GM04504 (cell line): ENCODE data around the gene SNX2.
"Not testable (repeated sequence)": the region's sequence is repeated elsewhere in the genome, so short reads cannot be mapped to it uniquely, and the experiment has no call there.

Experiments
- DNase-seq: peaks from one replicate; pipeline ENCODE4 v3.0.0-alpha.2; 2012; ENCODE audit warnings: low read depth

Gene SNX2, protein sequence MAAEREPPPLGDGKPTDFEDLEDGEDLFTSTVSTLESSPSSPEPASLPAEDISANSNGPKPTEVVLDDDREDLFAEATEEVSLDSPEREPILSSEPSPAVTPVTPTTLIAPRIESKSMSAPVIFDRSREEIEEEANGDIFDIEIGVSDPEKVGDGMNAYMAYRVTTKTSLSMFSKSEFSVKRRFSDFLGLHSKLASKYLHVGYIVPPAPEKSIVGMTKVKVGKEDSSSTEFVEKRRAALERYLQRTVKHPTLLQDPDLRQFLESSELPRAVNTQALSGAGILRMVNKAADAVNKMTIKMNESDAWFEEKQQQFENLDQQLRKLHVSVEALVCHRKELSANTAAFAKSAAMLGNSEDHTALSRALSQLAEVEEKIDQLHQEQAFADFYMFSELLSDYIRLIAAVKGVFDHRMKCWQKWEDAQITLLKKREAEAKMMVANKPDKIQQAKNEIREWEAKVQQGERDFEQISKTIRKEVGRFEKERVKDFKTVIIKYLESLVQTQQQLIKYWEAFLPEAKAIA

DNA sequence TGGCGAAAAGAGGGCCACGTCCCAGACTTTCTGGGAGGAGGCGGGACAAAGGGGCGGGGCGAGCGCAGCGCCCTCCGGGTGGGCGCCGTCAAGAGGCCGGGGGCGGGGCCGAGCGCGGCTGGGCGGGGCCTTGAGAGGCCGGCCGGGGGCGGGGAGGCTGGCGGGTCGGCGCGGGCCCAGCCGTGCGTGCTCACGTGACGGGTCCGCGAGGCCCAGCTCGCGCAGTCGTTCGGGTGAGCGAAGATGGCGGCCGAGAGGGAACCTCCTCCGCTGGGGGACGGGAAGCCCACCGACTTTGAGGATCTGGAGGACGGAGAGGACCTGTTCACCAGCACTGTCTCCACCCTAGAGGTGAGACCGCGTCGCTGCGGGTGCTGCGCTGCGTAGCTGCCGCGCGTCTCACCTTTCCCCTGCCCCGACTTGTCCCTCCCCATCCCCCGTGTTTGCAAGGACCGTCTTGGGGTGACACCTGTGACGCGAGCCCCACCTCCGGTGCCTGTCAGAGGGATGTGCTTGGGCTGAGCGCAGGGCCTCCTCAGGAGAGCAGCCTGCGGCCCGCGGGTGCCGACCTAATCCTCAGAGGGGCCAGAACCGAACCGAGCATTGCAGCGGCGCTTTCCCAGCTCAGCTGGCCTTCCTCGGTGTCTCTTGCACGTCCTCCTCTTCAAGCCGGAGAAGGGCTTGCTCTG lies at the start of gene SNX2:
SNX2 (plus strand) TSS at position 220 of the 689 bp plus-strand sequence; CDS start at position 244, 24 bp downstream.
- DNase-seq = peak; percentile 63

DNA sequence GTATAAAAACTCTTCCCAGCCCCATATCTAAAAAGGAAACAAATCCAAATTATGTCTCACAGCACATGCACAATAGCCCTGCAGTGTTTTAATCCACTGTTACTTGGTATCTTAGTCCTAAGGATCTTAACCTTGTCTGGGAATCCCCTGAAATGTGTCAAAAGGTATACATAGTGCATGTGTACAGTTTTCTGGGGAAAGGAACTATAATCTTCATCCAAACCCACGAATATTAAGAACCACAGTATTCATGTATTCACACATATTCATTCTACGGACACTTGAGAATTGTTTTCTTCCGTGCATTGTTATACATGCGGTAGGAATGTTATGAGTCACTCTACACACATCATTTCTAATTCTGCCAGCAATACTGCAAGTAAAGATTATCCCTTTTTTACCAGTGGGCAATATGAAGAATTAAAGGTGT lies 47.8 kb upstream of the SNX2 start:
- peak; percentile 21 for DNase-seq

DNA sequence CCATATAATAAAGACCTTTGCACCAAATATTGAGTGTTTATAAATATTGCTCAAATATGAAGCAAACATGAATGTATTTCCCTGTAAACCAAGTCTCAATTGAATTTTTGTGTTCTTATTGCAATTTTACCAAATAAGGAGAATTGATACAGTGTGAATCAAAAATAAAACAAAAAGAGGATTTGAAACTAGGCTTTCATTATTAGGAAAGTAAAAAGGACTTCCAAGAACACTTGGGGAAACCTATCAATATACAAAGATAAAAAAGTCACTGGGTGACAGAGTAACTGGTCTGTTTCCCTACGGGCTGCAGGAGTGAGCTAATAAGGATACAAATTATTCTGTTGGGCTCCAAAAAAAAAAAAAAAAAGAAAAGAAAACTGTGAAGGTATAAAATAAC lies 44.8 kb upstream of the SNX2 start:
- DNase-seq = no peak

DNA sequence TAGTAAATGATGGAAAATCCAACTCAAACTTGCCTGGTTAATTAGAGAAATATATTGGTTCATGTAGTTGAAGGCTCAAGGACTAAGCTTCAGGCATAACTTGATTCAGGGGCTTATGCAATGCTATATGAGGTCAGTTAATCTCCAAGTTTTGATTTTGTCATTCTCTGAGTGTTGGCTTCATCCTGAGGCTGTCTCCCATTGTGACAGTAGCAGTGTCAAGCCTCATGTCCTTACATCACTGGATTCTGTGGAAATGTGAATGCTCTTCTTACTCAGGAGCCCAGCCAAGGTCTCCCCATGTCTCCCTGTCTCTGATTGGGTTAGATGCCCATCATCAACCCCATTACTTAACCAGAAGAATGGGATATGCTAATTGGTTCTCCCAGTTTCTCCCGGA lies 44.4 kb upstream of the SNX2 start:
- DNase-seq = no peak

DNA sequence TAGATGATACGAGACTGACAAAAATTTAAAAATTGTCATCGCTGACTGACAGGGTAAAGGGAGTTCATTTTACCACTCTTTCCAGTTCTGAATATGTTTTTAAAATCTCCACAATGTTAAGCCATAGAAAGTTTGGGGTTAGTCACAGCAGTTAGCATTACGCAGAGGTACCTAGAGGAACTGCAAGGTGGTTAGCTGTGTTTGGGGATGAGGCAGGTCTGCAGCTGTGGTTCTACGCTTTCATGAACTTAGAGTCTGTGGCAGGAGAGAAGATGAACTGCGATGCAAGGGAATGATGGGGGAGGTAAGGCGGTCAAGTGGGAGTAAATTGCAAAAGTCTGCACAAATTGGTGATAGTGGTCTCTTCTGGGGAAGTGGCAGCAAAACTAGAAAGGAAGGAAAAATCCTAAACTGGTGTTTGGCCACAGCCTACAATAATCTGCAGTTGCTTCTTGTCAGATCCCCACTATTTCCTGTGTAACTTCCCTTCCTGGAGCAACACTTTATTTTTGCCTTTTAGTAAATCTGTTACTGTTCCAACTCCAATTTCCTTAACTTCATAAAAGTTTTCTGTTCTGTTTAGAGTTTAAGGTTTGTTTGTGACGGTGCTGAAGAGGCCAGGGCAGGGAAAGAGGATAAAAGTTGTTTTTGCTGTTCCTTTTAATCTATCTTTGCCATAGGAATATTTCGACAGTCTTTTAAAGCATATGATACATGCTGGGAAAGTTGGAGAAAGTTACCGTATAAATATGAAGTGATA lies 38.6 kb upstream of the SNX2 start:
- DNase-seq = no peak

DNA sequence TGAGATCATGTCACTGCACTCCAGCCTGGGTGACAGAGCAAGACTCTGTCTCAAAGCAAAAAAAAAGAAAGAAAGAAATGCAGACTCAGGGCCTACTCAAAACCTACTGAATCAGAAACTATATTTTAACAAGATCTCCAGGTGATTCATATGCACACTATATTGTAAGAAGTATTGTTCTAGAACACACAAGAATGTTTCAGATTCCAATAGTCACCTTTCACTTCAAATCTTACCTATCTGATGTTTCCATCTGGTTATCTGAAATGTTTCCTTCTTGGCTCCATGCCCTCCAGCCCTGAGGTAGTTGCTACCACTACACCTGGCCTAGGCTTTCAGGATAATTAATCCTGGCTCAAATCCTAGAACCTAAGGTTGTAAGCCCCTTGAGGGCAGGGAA lies 36.8 kb upstream of the SNX2 start:
- no peak for DNase-seq

DNA sequence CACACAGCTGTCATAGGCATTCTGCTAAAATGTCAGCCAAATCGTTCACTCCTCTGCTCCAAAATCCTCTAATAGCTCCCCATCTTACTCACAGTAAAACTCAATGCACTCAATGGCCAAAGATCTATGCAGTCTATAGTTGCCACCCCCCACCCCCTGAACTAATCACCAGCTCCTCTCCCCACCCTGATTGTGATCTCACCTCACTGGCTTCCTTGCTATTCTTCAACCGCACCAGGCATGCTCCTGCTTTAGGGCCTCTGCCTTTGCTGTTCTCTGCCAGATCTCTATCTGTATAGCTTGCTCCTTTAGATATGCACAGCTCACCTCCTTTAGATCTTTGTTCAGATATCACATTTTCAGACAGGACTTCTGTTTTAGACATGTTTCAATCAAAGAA lies 33.2 kb upstream of the SNX2 start:
- DNase-seq = no peak

DNA sequence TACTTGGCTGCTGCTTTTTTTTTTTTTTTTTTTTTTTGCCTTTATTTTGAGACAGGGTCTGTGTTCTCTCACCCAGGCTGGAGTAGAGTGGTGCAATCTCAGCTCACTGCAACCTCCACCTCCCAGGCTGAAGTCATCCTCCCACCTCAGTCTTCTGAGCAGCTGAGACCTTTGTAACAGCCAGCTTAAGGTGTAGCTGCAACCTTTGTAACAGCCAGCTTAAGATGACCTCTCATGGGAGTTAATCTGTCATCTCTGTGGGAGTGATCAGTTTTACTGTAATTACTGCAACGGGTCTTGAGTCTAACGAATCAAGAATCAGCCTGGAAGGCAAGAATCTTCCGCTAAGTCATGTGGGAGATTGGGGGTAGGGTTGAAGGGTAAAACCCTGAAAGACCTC lies 31.6 kb upstream of the SNX2 start:
- DNase-seq = no peak

DNA sequence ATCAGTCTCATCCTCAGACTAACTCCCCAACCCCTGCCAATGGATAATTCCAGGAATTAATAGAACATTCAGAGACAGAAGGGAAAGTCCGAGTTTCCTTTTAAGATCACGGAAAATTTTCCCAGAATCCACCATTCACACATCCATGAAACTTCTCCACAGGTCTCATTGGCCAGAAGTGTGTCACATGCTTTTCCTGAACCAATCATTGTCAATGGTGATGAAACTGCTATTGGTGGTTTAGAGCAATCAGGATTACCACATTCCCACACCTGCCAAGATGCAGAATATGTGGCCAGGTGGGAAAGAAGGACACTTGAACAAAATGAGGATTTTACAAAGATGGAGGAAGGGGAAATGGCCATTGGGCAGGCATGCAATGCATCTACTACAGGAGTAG lies 29.3 kb upstream of the SNX2 start:
- DNase-seq = no peak

DNA sequence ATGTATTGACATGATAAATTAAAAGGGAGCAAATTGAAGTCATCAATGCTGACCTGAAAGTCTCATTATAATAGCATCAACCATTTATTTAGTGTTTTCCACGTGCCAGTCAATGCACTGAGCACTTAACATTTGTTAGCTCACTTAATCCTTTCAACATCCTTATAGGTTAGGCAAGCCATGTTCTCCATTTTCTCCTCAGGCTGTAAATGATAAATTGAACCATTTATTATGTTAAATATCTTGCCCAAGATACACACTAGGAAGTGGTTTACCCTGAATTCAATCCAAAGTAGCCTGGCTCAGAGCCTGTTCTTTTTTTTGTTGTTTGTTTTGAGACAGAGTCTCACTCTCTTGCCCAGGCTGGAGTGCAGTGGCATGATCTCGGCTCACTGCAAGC lies 25.0 kb upstream of the SNX2 start:
- DNase-seq = no peak

DNA sequence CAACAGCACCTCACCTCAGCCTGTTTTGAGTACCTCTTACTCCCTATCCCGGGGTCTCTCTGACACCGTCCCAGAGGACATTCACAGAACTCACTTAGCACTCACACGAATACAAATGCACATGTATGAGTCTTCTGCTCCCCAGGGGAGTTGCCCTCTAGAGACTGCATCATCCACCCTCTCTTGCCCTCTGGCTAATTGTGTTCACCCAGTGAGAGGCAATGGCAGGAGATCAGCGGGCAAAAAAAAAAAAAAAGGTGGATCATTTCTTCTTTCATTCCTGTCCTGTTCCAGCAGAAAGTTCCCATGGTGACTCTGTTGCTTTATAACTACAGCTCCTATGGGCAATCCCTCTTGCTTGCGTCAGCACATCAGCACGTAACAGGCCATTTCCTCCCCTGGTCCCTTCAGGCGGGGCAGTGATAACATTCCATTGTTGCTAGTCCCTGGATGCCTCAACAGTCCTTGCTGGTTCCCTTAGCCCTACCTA lies 23.5 kb upstream of the SNX2 start:
- DNase-seq = no peak

DNA sequence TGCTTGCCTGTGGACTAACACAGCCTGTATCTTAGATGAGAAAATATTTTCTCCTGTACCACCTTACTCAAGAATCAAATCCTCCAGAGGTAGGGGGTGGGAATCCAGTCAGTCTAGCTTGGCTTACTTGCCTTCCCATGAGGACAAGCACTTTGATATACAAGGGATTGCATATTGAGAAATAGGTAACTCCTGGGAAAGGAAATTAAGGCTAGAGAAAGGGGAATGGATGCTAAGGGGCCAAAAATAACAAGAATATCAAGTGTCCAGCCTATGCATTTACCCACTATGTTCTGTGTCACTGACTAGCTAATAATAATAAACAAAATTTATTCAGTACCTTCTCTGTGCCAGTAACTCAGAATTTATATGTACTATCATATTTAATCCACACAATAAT lies 21.4 kb upstream of the SNX2 start:
- DNase-seq = no peak

DNA sequence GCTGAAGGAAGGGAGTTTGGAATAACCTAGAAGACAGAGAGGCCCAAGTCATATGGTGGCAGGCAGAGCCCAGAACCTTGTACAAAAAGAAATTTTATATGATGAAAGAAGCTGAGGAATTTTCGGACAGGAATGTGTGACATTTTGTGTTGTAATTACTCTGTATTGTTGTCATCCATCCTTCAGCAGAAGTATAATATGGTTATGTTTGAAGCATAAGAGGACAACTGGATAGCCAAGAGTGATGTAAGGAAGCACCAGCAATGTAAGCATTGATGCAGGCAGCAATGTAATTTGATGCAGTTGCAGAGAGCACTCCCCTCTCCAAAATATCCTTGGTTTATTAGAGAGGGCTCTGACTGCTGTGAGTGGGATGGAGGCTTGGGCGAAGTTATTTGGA lies 19.1 kb upstream of the SNX2 start:
- DNase-seq = no peak

DNA sequence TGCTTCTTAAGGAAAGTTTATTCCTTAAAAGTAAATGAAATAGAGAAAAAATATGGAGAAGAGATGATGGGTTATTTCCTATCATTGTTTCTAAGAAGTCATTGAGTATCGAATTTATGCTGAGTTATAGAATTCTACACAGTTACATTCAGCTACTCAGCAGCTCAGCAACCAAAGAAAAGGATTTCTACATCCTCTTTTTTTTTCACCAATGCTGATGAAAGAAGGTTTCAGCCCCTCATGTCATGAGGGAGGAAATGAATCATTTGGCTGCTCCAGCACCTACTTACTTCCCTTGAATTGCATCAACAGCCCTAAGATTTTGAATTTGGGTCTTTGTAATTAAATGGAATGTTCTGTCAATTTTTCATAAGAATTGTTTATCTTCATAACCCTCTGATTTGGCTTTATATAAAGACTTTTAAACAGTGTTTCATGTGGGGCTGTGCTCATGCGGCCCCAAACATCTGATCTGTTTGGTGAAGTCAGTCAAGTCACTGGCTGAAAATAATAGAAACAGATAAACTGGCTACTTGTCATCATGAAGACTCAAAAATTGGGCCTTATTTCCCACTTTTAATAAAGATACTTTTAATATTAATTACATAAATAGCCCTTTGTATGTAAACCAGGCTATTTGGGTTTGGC lies 18.5 kb upstream of the SNX2 start:
- peak; percentile 23 for DNase-seq

DNA sequence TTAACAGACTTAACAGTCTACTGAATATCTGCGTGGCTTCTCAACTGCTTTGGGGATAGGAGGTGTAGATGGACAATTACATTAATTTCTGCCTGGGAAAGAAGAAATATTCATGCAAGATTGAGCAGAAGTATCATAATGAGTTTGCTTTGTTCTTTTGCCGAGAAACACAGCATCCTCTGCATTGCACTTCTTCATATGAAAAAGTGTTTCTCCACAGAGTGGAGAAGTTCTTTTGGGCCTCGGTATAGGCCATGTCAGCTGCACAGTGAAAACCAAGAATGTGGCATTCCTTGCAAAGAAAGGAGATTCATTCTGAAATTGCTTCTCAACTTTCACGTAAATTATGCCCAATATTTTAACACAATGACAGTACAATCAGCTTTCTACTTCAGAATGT lies 17.6 kb upstream of the SNX2 start:
- no peak for DNase-seq

DNA sequence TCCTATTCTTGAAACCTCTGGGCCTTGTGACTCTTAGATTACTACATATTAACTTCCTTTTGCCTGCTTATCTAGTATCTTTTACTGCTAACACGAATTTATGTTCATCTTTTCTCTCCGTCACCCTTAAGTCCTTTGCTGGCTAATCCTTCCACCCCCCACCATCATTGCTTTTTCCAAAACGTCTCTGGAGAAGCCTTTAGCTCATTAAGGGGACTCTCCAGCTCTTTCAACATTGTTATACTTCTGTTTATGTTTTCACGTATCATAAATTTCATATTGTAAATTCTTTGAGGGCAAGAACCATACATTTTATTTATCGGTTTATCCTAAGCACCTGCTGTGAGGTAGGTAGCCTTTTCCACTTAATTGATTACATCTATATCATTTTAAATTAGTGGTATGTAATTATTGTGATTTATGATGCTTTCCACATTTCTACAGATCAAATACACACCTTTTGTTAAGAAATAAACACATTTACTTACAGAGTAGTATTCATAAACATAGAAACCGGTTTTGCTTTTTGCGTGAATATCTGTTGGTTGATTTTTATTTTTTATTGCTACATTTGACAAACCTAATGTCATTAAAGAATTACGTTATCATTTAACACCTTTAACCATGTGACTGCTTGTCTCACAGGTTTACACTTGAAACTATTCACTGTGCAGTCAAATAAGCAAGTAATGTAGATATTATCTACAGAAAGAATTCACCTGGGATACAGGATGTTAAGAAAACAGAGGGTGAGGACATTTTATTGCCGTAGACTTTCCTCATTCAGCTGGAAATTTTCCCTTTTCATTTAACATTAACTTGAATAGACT lies 15.4 kb upstream of the SNX2 start:
- DNase-seq = no peak

DNA sequence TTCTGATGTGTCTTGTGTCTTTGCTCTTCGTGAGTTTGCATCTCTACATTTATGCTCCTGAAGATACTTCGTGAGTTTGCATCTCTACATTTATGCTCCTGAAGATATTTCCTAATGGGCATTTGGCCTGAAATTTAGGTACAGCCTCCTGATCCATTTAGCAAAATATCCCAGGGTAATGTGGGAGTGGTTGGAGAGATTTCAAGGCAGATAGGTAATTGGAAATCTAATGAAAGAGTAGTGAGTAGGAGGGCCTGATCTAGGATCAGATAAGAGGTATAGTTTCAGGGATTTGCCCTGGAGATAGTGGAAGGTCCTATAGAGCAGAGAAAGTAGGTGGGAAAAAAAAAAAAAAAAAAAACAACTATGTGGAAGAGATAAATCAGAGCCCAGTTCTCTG lies 14.6 kb upstream of the SNX2 start:
- DNase-seq = no peak

DNA sequence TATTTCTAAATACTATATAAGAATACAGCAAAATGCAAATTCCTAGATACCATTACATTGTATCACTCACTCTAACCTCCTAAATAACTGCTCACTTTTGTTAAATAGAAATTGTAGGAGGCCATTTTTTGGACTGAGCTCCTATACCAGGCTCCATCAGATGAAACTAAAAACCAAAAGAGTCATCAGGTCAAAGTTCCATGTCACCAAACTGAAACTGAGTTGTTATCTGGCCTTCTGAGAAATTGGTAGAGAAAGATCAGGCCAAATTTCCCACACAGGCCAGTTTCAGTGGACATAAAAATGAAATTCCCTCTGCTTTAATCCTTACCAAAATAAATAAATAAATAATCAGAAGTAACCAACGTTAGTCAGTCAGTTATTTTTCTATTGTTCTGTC lies 13.8 kb upstream of the SNX2 start:
- no peak for DNase-seq

DNA sequence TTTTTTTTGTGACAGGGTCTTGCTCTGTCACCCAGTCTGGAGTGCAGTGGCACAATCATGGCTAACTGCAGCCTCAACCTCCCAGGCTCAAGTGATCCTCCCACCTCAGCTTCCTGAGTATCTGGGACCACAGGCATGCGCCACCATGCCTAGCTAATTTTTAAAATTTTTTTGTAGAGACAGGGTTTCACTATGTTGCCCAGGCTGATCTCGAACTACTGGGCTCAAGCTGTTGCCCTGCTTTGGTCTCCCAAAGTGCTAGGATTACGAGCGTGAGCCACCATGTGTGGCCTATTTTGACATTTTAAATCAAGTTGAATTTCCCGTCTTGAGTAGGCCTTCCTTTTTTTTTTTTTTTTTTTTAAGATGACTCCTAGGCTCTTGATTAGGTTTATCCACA lies 13.0 kb upstream of the SNX2 start:
- DNase-seq = not testable (repeated sequence)

DNA sequence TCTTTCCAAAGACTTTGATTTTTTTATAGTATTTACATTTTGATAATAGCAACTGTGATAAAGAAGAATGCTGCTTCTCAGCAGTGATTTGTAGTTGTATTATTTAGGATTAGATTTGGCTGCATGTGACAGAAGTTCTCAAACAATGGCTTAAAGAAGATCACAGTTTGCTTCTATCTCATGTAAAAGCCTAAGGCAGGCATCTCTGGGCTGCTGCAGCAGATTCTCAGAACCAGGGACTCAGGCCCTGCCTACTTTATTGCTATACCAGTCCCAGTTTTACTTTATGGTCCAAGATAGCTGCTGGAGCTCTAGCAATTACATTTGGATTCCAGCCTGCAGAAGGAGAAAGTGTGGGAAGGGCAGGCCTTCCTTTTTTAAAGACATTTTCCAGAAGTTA lies 8.8 kb upstream of the SNX2 start:
- no peak for DNase-seq

DNA sequence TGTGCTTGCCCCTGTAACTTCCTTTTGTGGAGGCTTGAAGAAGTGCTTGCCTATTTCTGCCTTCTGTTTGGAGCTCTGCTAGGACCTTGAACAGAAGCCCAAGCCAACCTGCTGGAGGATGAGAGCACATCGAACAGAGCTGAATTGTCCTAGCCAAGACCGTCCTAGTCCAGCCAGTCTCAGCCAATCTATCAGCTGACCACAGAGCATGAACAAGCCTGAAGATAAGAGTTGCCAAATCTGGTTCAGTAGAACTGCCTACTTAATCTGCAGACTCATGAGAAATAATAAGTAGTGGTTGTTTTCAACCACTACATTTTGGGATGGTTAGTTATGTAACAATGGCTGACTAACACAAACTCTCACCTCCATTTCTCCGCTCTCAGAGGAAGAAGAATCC lies 4.4 kb upstream of the SNX2 start:
- DNase-seq = no peak
